Breast epithelium (tissue), 3 donors: Measurements from ENCODE around the gene ZNF497.

Source experiments
- POLR2A ChIP-seq: fragments of 450-650 bp; IDR thresholded peaks from one replicate; pipeline ENCODE4 v1.6.1; 2016; ENCODE audit warnings: antibody characterized with exemption, mild to moderate bottlenecking, moderate library complexity
- TF ChIP-seq, protein P1 (sequence below), 3 donors: fragments of 450-650 bp; IDR thresholded peaks; one replicate each; pipeline ENCODE4 v1.5.1; 2016 to 2017; ENCODE audit warnings: antibody characterized with exemption in 3 of 3, mild to moderate bottlenecking in 3 of 3, moderate library complexity in 3 of 3

GRCh38 chr19:58353717-58354477 lies 8.7 kb downstream of the ZNF497 start:
- TF ChIP-seq, protein P1, sequence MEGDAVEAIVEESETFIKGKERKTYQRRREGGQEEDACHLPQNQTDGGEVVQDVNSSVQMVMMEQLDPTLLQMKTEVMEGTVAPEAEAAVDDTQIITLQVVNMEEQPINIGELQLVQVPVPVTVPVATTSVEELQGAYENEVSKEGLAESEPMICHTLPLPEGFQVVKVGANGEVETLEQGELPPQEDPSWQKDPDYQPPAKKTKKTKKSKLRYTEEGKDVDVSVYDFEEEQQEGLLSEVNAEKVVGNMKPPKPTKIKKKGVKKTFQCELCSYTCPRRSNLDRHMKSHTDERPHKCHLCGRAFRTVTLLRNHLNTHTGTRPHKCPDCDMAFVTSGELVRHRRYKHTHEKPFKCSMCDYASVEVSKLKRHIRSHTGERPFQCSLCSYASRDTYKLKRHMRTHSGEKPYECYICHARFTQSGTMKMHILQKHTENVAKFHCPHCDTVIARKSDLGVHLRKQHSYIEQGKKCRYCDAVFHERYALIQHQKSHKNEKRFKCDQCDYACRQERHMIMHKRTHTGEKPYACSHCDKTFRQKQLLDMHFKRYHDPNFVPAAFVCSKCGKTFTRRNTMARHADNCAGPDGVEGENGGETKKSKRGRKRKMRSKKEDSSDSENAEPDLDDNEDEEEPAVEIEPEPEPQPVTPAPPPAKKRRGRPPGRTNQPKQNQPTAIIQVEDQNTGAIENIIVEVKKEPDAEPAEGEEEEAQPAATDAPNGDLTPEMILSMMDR (IDR thresholded peaks at IDR 0.05) = no peak
- no peak for TF ChIP-seq POLR2A
